Epithelial cell of prostate (primary cell): ENCODE results near the gene SFMBT1.

Source experiments
- DNase-seq: peaks from one replicate; pipeline ENCODE4 v3.0.0-alpha.2; 2011; ENCODE audit warnings: low read depth, low spot score
- H3K27ac ChIP-seq: fragments of 450-650 bp; 2 replicates; pipeline ENCODE4 v1.5.1; 2017; ENCODE audit warnings: mild to moderate bottlenecking

Gene SFMBT1

GRCh38 chr3:52891615-52892081, 154.2 kb downstream of the SFMBT1 start:
- no peak for DNase-seq
- H3K27ac ChIP-seq = no peak overlapping the region

- DNase-seq = no peak
- H3K27ac ChIP-seq = no peak overlapping the region
These were observed 154.7 kb downstream of the SFMBT1 start for GRCh38 chr3:52891164-52891563.

GRCh38 chr3:52890735-52891134, 155.1 kb downstream of the SFMBT1 start:
- H3K27ac ChIP-seq = no peak overlapping the region
- DNase-seq = no peak

- no peak overlapping the region for H3K27ac ChIP-seq
- DNase-seq = no peak
These were observed 156.0 kb downstream of the SFMBT1 start for GRCh38 chr3:52889901-52890300.

GRCh38 chr3:52887166-52887565, 158.7 kb downstream of the SFMBT1 start:
- DNase-seq = no peak
- no peak overlapping the region for H3K27ac ChIP-seq

- no peak for DNase-seq
- no peak overlapping the region for H3K27ac ChIP-seq
These were observed 159.7 kb downstream of the SFMBT1 start for GRCh38 chr3:52886049-52886730.

GRCh38 chr3:52882377-52882776, 163.5 kb downstream of the SFMBT1 start:
- H3K27ac ChIP-seq = no peak overlapping the region
- no peak for DNase-seq

- no peak for DNase-seq
- no peak overlapping the region for H3K27ac ChIP-seq
These were observed 164.0 kb downstream of the SFMBT1 start for GRCh38 chr3:52881871-52882270.

- H3K27ac ChIP-seq = no peak overlapping the region
- no peak for DNase-seq
These were observed 165.4 kb downstream of the SFMBT1 start for GRCh38 chr3:52880474-52880873.

GRCh38 chr3:52880047-52880446, 165.8 kb downstream of the SFMBT1 start:
- no peak overlapping the region for H3K27ac ChIP-seq
- no peak for DNase-seq

- no peak overlapping the region for H3K27ac ChIP-seq
- no peak for DNase-seq
These were observed 166.3 kb downstream of the SFMBT1 start for GRCh38 chr3:52879581-52879980.

GRCh38 chr3:52879090-52879489, 166.8 kb downstream of the SFMBT1 start:
- DNase-seq = no peak
- H3K27ac ChIP-seq = no peak overlapping the region

- no peak overlapping the region for H3K27ac ChIP-seq
- DNase-seq = no peak
These were observed 168.8 kb downstream of the SFMBT1 start for GRCh38 chr3:52877085-52877484.

- H3K27ac ChIP-seq = no peak overlapping the region
- no peak for DNase-seq
These were observed 170.8 kb downstream of the SFMBT1 start for GRCh38 chr3:52874864-52875587.

GRCh38 chr3:52874160-52874701, 171.6 kb downstream of the SFMBT1 start:
- H3K27ac ChIP-seq = no peak overlapping the region
- DNase-seq = no peak

GRCh38 chr3:52873433-52874159, 172.3 kb downstream of the SFMBT1 start:
- DNase-seq = no peak
- no peak overlapping the region for H3K27ac ChIP-seq

- no peak for DNase-seq
- no peak overlapping the region for H3K27ac ChIP-seq
These were observed 173.6 kb downstream of the SFMBT1 start for GRCh38 chr3:52872245-52872644.

GRCh38 chr3:52871761-52872160, 174.1 kb downstream of the SFMBT1 start:
- no peak overlapping the region for H3K27ac ChIP-seq
- no peak for DNase-seq

GRCh38 chr3:52870471-52870870, 175.4 kb downstream of the SFMBT1 start:
- DNase-seq = no peak
- no peak overlapping the region for H3K27ac ChIP-seq

GRCh38 chr3:52866427-52866826, 179.4 kb downstream of the SFMBT1 start:
- H3K27ac ChIP-seq = no peak overlapping the region

GRCh38 chr3:52865994-52866393, 179.9 kb downstream of the SFMBT1 start:
- no peak for DNase-seq
- no peak overlapping the region for H3K27ac ChIP-seq

More at GRCh38 chr3:52866427-52866826, 179.4 kb downstream of the SFMBT1 start:
- no peak for DNase-seq
